Measurements from ENCODE around the gene EFHD2. TPM values are rescaled to one million over a fixed set of nuclear protein-coding genes. Genes with fewer than 3 reads are reported as not detected.

The EFHD2 gene
- polyA plus RNA-seq, 3 donors, result 314 to 329 (median 323) TPM

DNA sequence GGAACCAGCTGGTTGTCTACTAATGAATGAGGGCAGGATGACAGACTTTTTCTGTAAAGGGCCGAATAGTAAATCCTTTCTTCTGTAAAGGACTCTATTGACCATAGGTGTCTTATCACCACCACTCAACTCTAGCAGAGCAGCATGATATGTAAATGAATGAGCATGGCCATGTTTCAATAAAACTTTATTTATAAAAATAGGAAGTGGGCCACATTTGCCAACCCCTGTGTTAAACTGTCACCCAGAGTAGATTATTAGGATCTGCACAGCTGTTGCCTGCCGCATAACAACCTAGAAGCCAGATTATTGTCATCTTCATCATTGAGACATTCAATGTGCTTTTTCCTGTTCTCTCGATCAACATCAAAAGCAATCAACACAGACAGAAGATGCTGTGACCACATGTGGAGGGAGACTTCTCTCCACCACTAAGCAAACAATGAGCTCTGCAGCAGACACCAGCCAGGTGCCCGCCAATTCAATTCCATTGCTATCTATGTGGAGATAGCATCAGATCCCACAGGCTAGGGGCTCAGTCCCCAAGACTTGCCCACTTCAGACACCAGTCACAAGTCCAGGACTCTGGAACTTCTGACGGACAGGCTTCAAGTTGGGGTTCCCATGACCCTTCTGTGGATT lies 6.8 kb upstream of the EFHD2 start:
- Mint-ChIP-seq H3K27me3 (ENCODE audit: low read depth in 3 of 3) (peaks cover 3 to 13% (median 11%) of the 10 kb centered on the region in 3 donors), H3K4me3 (no peak overlapping the region), H3K36me3 (peaks cover 0 to 2% of the 10 kb centered on the region in 2 donors), H3K9me3 (peaks cover 2 to 16% (median 8%) of the 10 kb centered on the region in 7 donors), H3K27ac (no peak overlapping the region), H3K4me1 (no peaks in the 10 kb centered on the region)
- DNase-seq, result no peak
- WGBS (ENCODE audit: insufficient coverage), result 83% methylated on average over 1 of the region's 5 CpGs
- H2AFZ ChIP-seq (ENCODE audit: insufficient read depth, low read depth, low read length, poor library complexity, severe bottlenecking), result no peak overlapping the region
- no peaks in the 10 kb centered on the region for H3K36me3 ChIP-seq (replicated peaks in 1 of 2; ENCODE audit: control insufficient read depth in 1 of 2, insufficient read depth in 2 of 2, low read length in 2 of 2)
- H4K20me1 ChIP-seq (ENCODE audit: insufficient read depth, low read length), result no peaks in the 10 kb centered on the region
- H3K4me3 ChIP-seq (replicated peaks in 1 of 3; ENCODE audit: low read depth in 2 of 3, low read length in 3 of 3), result no peak overlapping the region
- TF ChIP-seq, protein P1, sequence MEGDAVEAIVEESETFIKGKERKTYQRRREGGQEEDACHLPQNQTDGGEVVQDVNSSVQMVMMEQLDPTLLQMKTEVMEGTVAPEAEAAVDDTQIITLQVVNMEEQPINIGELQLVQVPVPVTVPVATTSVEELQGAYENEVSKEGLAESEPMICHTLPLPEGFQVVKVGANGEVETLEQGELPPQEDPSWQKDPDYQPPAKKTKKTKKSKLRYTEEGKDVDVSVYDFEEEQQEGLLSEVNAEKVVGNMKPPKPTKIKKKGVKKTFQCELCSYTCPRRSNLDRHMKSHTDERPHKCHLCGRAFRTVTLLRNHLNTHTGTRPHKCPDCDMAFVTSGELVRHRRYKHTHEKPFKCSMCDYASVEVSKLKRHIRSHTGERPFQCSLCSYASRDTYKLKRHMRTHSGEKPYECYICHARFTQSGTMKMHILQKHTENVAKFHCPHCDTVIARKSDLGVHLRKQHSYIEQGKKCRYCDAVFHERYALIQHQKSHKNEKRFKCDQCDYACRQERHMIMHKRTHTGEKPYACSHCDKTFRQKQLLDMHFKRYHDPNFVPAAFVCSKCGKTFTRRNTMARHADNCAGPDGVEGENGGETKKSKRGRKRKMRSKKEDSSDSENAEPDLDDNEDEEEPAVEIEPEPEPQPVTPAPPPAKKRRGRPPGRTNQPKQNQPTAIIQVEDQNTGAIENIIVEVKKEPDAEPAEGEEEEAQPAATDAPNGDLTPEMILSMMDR (IDR thresholded peaks at IDR 0.05), result no peak
- peaks cover 0 to 7% of the 10 kb centered on the region in 2 donors for H3K27me3 ChIP-seq (ENCODE audit: control insufficient read depth in 2 of 2, insufficient read depth in 2 of 2, low read length in 2 of 2)
- H3K79me2 ChIP-seq (ENCODE audit: insufficient read depth, low read length), result no peaks in the 10 kb centered on the region
- H3K4me2 ChIP-seq (replicated peaks; ENCODE audit: extremely low read depth, low read length, poor library complexity, severe bottlenecking), result no peak overlapping the region
- H3K4me1 ChIP-seq (ENCODE audit: control insufficient read depth in 1 of 2, insufficient read depth in 2 of 2, low read length in 2 of 2), result no peaks in the 10 kb centered on the region
- H3K9me3 ChIP-seq (replicated peaks in 1 of 2; ENCODE audit: control insufficient read depth in 1 of 2, insufficient read depth in 1 of 2, low read length in 2 of 2), result peaks cover 5% of the 10 kb centered on the region in 2 donors
- H3K9ac ChIP-seq (ENCODE audit: insufficient read depth, low read length, poor library complexity, severe bottlenecking), result no peak overlapping the region
- intact Hi-C loops (cut with micrococcal nuclease), result no loop called here
- H3K27ac ChIP-seq (ENCODE audit: low read depth in 1 of 2, low read length in 2 of 2), result no peak overlapping the region

DNA sequence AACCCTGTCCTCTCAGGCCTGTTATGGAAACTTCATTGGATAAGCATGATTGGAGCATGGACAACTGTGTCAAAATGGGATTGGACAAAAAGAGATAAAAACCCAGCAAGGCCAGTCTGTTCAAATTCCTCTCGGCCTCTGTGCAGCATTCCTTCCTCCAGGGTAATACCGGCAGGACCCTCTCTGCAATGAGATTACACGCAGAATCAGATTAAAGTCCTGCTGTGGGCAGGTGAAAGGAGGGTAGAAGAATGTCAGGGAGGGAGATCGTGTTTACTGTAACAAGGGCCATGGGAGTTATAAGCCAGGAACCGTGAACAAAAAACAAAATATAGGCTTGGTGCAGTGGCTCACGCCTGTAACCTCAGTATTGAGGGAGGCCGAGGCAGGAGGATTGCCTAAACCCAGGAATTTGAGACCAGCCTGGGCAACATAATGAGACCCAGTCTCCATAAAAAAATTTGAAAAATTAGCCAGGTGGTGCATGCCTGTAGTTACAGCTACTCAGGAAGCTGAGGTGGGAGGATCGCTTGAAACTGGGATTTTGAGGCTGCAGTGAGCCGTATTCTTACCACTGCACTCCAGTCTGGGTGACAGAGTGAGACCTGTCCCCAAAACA lies 5.6 kb upstream of the EFHD2 start:
- Histone ChIP-seq H3K27me3 (ENCODE audit: control insufficient read depth in 2 of 2, insufficient read depth in 2 of 2, low read length in 2 of 2) (peaks cover 0 to 16% of the 10 kb centered on the region in 2 donors), H4K20me1 (ENCODE audit: insufficient read depth, low read length) (no peaks in the 10 kb centered on the region), H3K9ac (ENCODE audit: insufficient read depth, low read length, poor library complexity, severe bottlenecking) (no peak overlapping the region), H3K36me3 (replicated peaks in 1 of 2; ENCODE audit: control insufficient read depth in 1 of 2, insufficient read depth in 2 of 2, low read length in 2 of 2) (no peaks in the 10 kb centered on the region), H3K4me3 (replicated peaks in 1 of 3; ENCODE audit: low read depth in 2 of 3, low read length in 3 of 3) (no peak overlapping the region), H3K4me2 (replicated peaks; ENCODE audit: extremely low read depth, low read length, poor library complexity, severe bottlenecking) (no peak overlapping the region), H3K79me2 (ENCODE audit: insufficient read depth, low read length) (no peaks in the 10 kb centered on the region), H3K9me3 (replicated peaks in 1 of 2; ENCODE audit: control insufficient read depth in 1 of 2, insufficient read depth in 1 of 2, low read length in 2 of 2) (peaks cover 5% of the 10 kb centered on the region in 2 donors), H3K27ac (ENCODE audit: low read depth in 1 of 2, low read length in 2 of 2) (no peak overlapping the region), H3K4me1 (ENCODE audit: control insufficient read depth in 1 of 2, insufficient read depth in 2 of 2, low read length in 2 of 2) (peaks cover 2 to 5% of the 10 kb centered on the region in 2 donors), H2AFZ (ENCODE audit: insufficient read depth, low read depth, low read length, poor library complexity, severe bottlenecking) (no peak overlapping the region)
- DNase-seq, result no peak
- intact Hi-C loops (cut with micrococcal nuclease), result no loop called here
- Mint-ChIP-seq H3K27me3 (ENCODE audit: low read depth in 3 of 3) (peaks cover 8 to 20% (median 19%) of the 10 kb centered on the region in 3 donors), H3K4me3 (no peak overlapping the region), H3K9me3 (peaks cover 2 to 12% (median 8%) of the 10 kb centered on the region in 7 donors), H3K36me3 (peaks cover 1 to 7% of the 10 kb centered on the region in 2 donors), H3K4me1 (peaks cover 4% of the 10 kb centered on the region), H3K27ac (no peak overlapping the region)
- TF ChIP-seq, protein P1 (IDR thresholded peaks at IDR 0.05), result no peak
- WGBS (ENCODE audit: insufficient coverage), result 92% methylated on average over 7 of the region's 9 CpGs
